HG03196 (cell line): ENCODE measurements around the gene PPP1R12B.
A peak's percentile ranks its signal among the peaks of the same experiment; 100 is the strongest.
"Not testable (repeated sequence)": the region's sequence is repeated elsewhere in the genome, so short reads cannot be mapped to it uniquely, and the experiment has no call there.

Experiments used
- ATAC-seq: cut with Tn5 transposase; IDR thresholded peaks from one replicate; pipeline ENCODE4 v1.9.1; 2021; ENCODE audit not compliant: unreplicated experiment

Gene PPP1R12B

GRCh38 chr1:202480640-202481039 is 132.1 kb downstream of the PPP1R12B start:
- ATAC-seq = not testable (repeated sequence)

GRCh38 chr1:202483362-202483761 is 134.9 kb downstream of the PPP1R12B start:
- ATAC-seq = not testable (repeated sequence)

GRCh38 chr1:202484032-202484431 is 135.5 kb downstream of the PPP1R12B start:
- ATAC-seq = not testable (repeated sequence)

GRCh38 chr1:202484820-202485219 is 136.3 kb downstream of the PPP1R12B start:
- ATAC-seq = not testable (repeated sequence)

GRCh38 chr1:202488178-202488649 is 139.7 kb downstream of the PPP1R12B start:
- peak; percentile 54 for ATAC-seq

- not testable (repeated sequence) for ATAC-seq
These were observed 140.6 kb downstream of the PPP1R12B start for GRCh38 chr1:202489101-202489500.

- not testable (repeated sequence) for ATAC-seq
These were observed 144.6 kb downstream of the PPP1R12B start for GRCh38 chr1:202493112-202493511.

GRCh38 chr1:202498542-202498941 is 150.0 kb downstream of the PPP1R12B start:
- no peak for ATAC-seq

GRCh38 chr1:202499997-202500396 is 151.5 kb downstream of the PPP1R12B start:
- ATAC-seq = not testable (repeated sequence)

GRCh38 chr1:202501281-202501680 is 152.8 kb downstream of the PPP1R12B start:
- ATAC-seq = no peak

- no peak for ATAC-seq
These were observed 156.9 kb downstream of the PPP1R12B start for GRCh38 chr1:202505356-202505755.

GRCh38 chr1:202505880-202506575 is 157.5 kb downstream of the PPP1R12B start:
- ATAC-seq = not testable (repeated sequence)

GRCh38 chr1:202508863-202509262 is 160.4 kb downstream of the PPP1R12B start:
- not testable (repeated sequence) for ATAC-seq

- peak; percentile 63 for ATAC-seq
These were observed 165.4 kb downstream of the PPP1R12B start for GRCh38 chr1:202513875-202514274.

GRCh38 chr1:202516434-202516877 is 168.0 kb downstream of the PPP1R12B start:
- ATAC-seq = no peak

- not testable (repeated sequence) for ATAC-seq
These were observed 168.6 kb downstream of the PPP1R12B start for GRCh38 chr1:202517146-202517545.

- ATAC-seq = not testable (repeated sequence)
These were observed 169.7 kb downstream of the PPP1R12B start for GRCh38 chr1:202518180-202518579.

GRCh38 chr1:202518905-202519304 is 170.4 kb downstream of the PPP1R12B start:
- not testable (repeated sequence) for ATAC-seq

GRCh38 chr1:202520129-202520856 is 171.8 kb downstream of the PPP1R12B start:
- ATAC-seq = not testable (repeated sequence)

GRCh38 chr1:202520857-202521216 is 172.3 kb downstream of the PPP1R12B start:
- not testable (repeated sequence) for ATAC-seq

- not testable (repeated sequence) for ATAC-seq
These were observed 173.0 kb downstream of the PPP1R12B start for GRCh38 chr1:202521484-202521883.

- ATAC-seq = no peak
These were observed 173.4 kb downstream of the PPP1R12B start for GRCh38 chr1:202521886-202522285.
